Measurements from ENCODE around the gene DDX24.

The DDX24 gene

DNA sequence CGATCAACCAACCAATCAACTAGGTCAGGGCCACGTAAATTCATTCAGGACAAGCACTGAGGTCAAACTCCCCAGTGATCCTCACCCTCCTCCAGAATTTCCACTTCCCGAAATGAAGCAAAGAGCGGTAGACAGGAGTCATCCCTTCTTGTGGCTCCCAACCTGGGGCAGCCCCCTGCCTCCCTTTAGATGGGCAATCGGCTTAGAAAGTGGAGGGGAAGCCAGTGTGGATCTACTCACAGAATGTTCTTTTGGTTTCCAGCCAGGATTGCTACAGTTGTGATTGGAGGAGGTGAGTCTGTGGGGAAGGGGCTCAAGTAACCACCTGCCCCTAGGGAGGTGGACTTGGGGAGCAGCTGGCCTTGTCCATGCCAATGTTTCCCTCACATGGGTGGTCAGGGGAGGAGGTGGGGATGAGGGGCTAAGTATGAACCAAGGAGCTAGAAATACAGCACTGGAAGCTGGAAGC, 33.6 kb upstream of the DDX24 start:
- Histone ChIP-seq H3K27me3 (ENCODE audit: insufficient read depth, low read length) (no peaks in the 10 kb centered on the region), H3K9me3 (ENCODE audit: insufficient read depth, low read depth, low read length) (peaks cover 2% of the 10 kb centered on the region), H3K23ac (ENCODE audit: low read length) (no peak overlapping the region), H4K8ac (ENCODE audit: low read depth, low read length) (no peak overlapping the region), H3K14ac (ENCODE audit: low read length) (no peak overlapping the region), H2BK5ac (ENCODE audit: low read depth, low read length, poor library complexity) (no peak overlapping the region), H2BK120ac (ENCODE audit: insufficient read depth, low read length, poor library complexity) (no peak overlapping the region), H2BK12ac (ENCODE audit: low read length) (no peak overlapping the region), H3K4me3 (ENCODE audit: low read depth, low read length) (no peak overlapping the region), H3K4me1 (ENCODE audit: control insufficient read depth in 1 of 2, insufficient read depth in 2 of 2, low read length in 2 of 2) (no peaks in the 10 kb centered on the region), H2AFZ (ENCODE audit: insufficient read depth, low read length, poor library complexity) (no peak overlapping the region), H3K79me2 (ENCODE audit: control insufficient read depth, insufficient read depth, low read length, poor library complexity) (no peaks in the 10 kb centered on the region), H3K36me3 (ENCODE audit: control insufficient read depth in 1 of 2, insufficient read depth in 2 of 2, low read length in 2 of 2) (no peaks in the 10 kb centered on the region), H2AK5ac (ENCODE audit: low read length) (no peak overlapping the region), H3K27ac (ENCODE audit: low read depth, low read length) (no peak overlapping the region), H3K4ac (ENCODE audit: low read depth, low read length) (no peak overlapping the region), H3K79me1 (ENCODE audit: low read length) (no peaks in the 10 kb centered on the region), H3K18ac (ENCODE audit: low read length) (no peak overlapping the region), H4K91ac (ENCODE audit: low read depth, low read length) (no peak overlapping the region), H3K4me2 (ENCODE audit: low read length) (no peak overlapping the region), H3K9ac (ENCODE audit: low read length) (no peak overlapping the region), H4K12ac (ENCODE audit: low read depth, low read length) (no peak overlapping the region)
- WGBS (ENCODE audit: extremely low coverage, insufficient coverage, insufficient read length) = no CpG with 5 or more reads among the region's 5 CpGs
- DNase-seq = no peak

DNA sequence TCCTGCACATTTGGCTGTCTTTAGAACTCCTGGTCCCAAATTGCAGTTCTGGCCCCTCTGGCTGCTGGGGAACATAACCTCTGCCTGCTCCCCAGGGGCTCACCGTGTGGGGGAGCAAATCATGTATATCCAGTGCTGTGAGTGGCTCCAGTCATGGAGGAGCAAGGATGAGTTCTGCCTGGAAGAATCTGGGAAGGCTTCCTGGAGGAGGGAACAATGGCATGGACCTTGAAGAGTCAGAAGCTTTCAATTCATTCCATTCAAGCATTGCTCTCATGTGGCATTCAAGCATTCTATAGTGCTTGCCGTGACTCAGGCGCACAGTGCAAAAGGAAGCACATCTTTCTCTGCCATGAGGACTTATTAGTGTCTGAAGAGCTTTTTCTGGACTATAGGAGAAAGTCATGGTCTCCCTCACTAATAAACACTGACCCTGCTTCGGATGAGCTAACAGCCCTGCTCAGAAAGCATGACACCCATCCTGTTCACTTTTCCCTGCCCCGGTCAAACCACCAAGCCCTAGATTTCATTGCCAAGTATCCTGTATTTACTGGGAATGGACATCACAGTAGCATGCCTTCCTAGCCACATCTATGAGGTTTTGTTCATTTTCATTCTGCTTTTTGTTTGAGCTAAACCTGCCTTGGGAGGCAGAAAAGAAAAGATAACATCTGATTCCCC, 33.0 kb upstream of the DDX24 start:
- H3K14ac ChIP-seq (ENCODE audit: low read length) = no peak overlapping the region
- no peak overlapping the region for H3K23ac ChIP-seq (ENCODE audit: low read length)
- no peak overlapping the region for H3K4ac ChIP-seq (ENCODE audit: low read depth, low read length)
- H3K79me2 ChIP-seq (ENCODE audit: control insufficient read depth, insufficient read depth, low read length, poor library complexity) = no peaks in the 10 kb centered on the region
- no peak overlapping the region for H2BK12ac ChIP-seq (ENCODE audit: low read length)
- no peak overlapping the region for H3K9ac ChIP-seq (ENCODE audit: low read length)
- no peak overlapping the region for H3K18ac ChIP-seq (ENCODE audit: low read length)
- H2BK120ac ChIP-seq (ENCODE audit: insufficient read depth, low read length, poor library complexity) = no peak overlapping the region
- no peak overlapping the region for H4K8ac ChIP-seq (ENCODE audit: low read depth, low read length)
- WGBS (ENCODE audit: extremely low coverage, insufficient coverage, insufficient read length) = no CpG with 5 or more reads among the region's 5 CpGs
- no peaks in the 10 kb centered on the region for H3K4me1 ChIP-seq (ENCODE audit: control insufficient read depth in 1 of 2, insufficient read depth in 2 of 2, low read length in 2 of 2)
- DNase-seq = no peak
- no peak overlapping the region for H3K27ac ChIP-seq (ENCODE audit: low read depth, low read length)
- H3K4me2 ChIP-seq (ENCODE audit: low read length) = no peak overlapping the region
- H2AFZ ChIP-seq (ENCODE audit: insufficient read depth, low read length, poor library complexity) = no peak overlapping the region
- H2BK5ac ChIP-seq (ENCODE audit: low read depth, low read length, poor library complexity) = no peak overlapping the region
- no peaks in the 10 kb centered on the region for H3K27me3 ChIP-seq (ENCODE audit: insufficient read depth, low read length)
- no peaks in the 10 kb centered on the region for H3K79me1 ChIP-seq (ENCODE audit: low read length)
- H3K36me3 ChIP-seq (ENCODE audit: control insufficient read depth in 1 of 2, insufficient read depth in 2 of 2, low read length in 2 of 2) = no peaks in the 10 kb centered on the region
- no peak overlapping the region for H4K12ac ChIP-seq (ENCODE audit: low read depth, low read length)
- H2AK5ac ChIP-seq (ENCODE audit: low read length) = no peak overlapping the region
- H3K4me3 ChIP-seq (ENCODE audit: low read depth, low read length) = no peak overlapping the region
- no peak overlapping the region for H4K91ac ChIP-seq (ENCODE audit: low read depth, low read length)
- peaks cover 2% of the 10 kb centered on the region for H3K9me3 ChIP-seq (ENCODE audit: insufficient read depth, low read depth, low read length)

GRCh38 chr14:94113490-94113889, 32.5 kb upstream of the DDX24 start:
- H3K27ac ChIP-seq (ENCODE audit: low read depth, low read length) = no peak overlapping the region
- no peaks in the 10 kb centered on the region for H3K79me2 ChIP-seq (ENCODE audit: control insufficient read depth, insufficient read depth, low read length, poor library complexity)
- no peak for DNase-seq
- H2BK5ac ChIP-seq (ENCODE audit: low read depth, low read length, poor library complexity) = no peak overlapping the region
- no peak overlapping the region for H3K4me2 ChIP-seq (ENCODE audit: low read length)
- H4K8ac ChIP-seq (ENCODE audit: low read depth, low read length) = no peak overlapping the region
- H3K4ac ChIP-seq (ENCODE audit: low read depth, low read length) = no peak overlapping the region
- H3K9ac ChIP-seq (ENCODE audit: low read length) = no peak overlapping the region
- H4K12ac ChIP-seq (ENCODE audit: low read depth, low read length) = no peak overlapping the region
- no peaks in the 10 kb centered on the region for H3K4me1 ChIP-seq (ENCODE audit: control insufficient read depth in 1 of 2, insufficient read depth in 2 of 2, low read length in 2 of 2)
- peaks cover 2% of the 10 kb centered on the region for H3K9me3 ChIP-seq (ENCODE audit: insufficient read depth, low read depth, low read length)
- H2AK5ac ChIP-seq (ENCODE audit: low read length) = no peak overlapping the region
- no peaks in the 10 kb centered on the region for H3K36me3 ChIP-seq (ENCODE audit: control insufficient read depth in 1 of 2, insufficient read depth in 2 of 2, low read length in 2 of 2)
- H3K14ac ChIP-seq (ENCODE audit: low read length) = no peak overlapping the region
- no peak overlapping the region for H2BK120ac ChIP-seq (ENCODE audit: insufficient read depth, low read length, poor library complexity)
- no peaks in the 10 kb centered on the region for H3K27me3 ChIP-seq (ENCODE audit: insufficient read depth, low read length)
- no peak overlapping the region for H4K91ac ChIP-seq (ENCODE audit: low read depth, low read length)
- no peak overlapping the region for H2BK12ac ChIP-seq (ENCODE audit: low read length)
- no CpG with 5 or more reads among the region's 6 CpGs for WGBS (ENCODE audit: extremely low coverage, insufficient coverage, insufficient read length)
- no peaks in the 10 kb centered on the region for H3K79me1 ChIP-seq (ENCODE audit: low read length)
- H3K18ac ChIP-seq (ENCODE audit: low read length) = no peak overlapping the region
- no peak overlapping the region for H3K4me3 ChIP-seq (ENCODE audit: low read depth, low read length)
- H2AFZ ChIP-seq (ENCODE audit: insufficient read depth, low read length, poor library complexity) = no peak overlapping the region
- H3K23ac ChIP-seq (ENCODE audit: low read length) = no peak overlapping the region

- no CpG with 5 or more reads among the region's 7 CpGs for WGBS (ENCODE audit: extremely low coverage, insufficient coverage, insufficient read length)
- H3K36me3 ChIP-seq (ENCODE audit: control insufficient read depth in 1 of 2, insufficient read depth in 2 of 2, low read length in 2 of 2) = no peaks in the 10 kb centered on the region
Measured at GRCh38 chr14:94113073-94113472, 32.1 kb upstream of the DDX24 start.

More at GRCh38 chr14:94113073-94113472, 32.1 kb upstream of the DDX24 start:
- no peak overlapping the region for H3K18ac ChIP-seq (ENCODE audit: low read length)
- peaks cover 2% of the 10 kb centered on the region for H3K9me3 ChIP-seq (ENCODE audit: insufficient read depth, low read depth, low read length)
- H2BK12ac ChIP-seq (ENCODE audit: low read length) = no peak overlapping the region
- H3K4me3 ChIP-seq (ENCODE audit: low read depth, low read length) = no peak overlapping the region
- no peak overlapping the region for H2BK120ac ChIP-seq (ENCODE audit: insufficient read depth, low read length, poor library complexity)
- no peak overlapping the region for H2AK5ac ChIP-seq (ENCODE audit: low read length)
- H3K79me2 ChIP-seq (ENCODE audit: control insufficient read depth, insufficient read depth, low read length, poor library complexity) = no peaks in the 10 kb centered on the region
- no peak overlapping the region for H4K12ac ChIP-seq (ENCODE audit: low read depth, low read length)
- no peak overlapping the region for H3K4ac ChIP-seq (ENCODE audit: low read depth, low read length)
- no peaks in the 10 kb centered on the region for H3K4me1 ChIP-seq (ENCODE audit: control insufficient read depth in 1 of 2, insufficient read depth in 2 of 2, low read length in 2 of 2)
- H3K27me3 ChIP-seq (ENCODE audit: insufficient read depth, low read length) = no peaks in the 10 kb centered on the region
- no peaks in the 10 kb centered on the region for H3K79me1 ChIP-seq (ENCODE audit: low read length)
- no peak overlapping the region for H3K23ac ChIP-seq (ENCODE audit: low read length)
- no peak overlapping the region for H4K8ac ChIP-seq (ENCODE audit: low read depth, low read length)
- H2BK5ac ChIP-seq (ENCODE audit: low read depth, low read length, poor library complexity) = no peak overlapping the region
- H3K27ac ChIP-seq (ENCODE audit: low read depth, low read length) = no peak overlapping the region
- no peak overlapping the region for H2AFZ ChIP-seq (ENCODE audit: insufficient read depth, low read length, poor library complexity)
- no peak overlapping the region for H3K4me2 ChIP-seq (ENCODE audit: low read length)
- H3K14ac ChIP-seq (ENCODE audit: low read length) = no peak overlapping the region
- DNase-seq = no peak
- no peak overlapping the region for H3K9ac ChIP-seq (ENCODE audit: low read length)
- H4K91ac ChIP-seq (ENCODE audit: low read depth, low read length) = no peak overlapping the region
